Myocyte (in vitro differentiated cells): Measurements from ENCODE around the gene GTF2H2C_2.
"Not testable (repeated sequence)": the region's sequence is repeated elsewhere in the genome, so short reads cannot be mapped to it uniquely, and the experiment has no call there.

ENCODE experiments used
- DNase-seq: peaks from one replicate; pipeline ENCODE4 v3.0.0-alpha.2; 2012; ENCODE audit warnings: low read depth

The GTF2H2C_2 gene

DNA sequence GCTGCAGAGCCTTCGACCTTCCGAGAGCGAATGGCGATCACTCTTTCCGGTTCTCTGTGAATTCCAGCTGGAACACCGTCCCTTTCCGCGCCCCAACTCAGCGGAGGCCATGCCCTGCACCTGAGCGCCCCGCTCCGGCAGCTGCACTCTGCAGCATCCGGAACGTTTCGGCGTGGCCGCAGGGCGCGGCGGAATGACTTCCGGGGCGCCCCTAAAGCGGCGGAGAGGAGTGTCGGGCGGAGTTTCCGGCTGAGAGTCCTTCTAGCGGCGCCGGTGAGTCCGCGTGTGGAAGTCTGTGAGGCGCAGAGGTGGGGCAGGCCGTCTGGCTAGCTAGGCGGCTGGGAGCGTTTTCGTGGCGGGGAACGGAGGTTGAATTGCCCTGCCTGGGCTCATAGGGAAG, at the start of gene GTF2H2C_2:
GTF2H2C_2 (plus strand) TSS at position 252 of the 400 bp plus-strand sequence.
- not testable (repeated sequence) for DNase-seq

DNA sequence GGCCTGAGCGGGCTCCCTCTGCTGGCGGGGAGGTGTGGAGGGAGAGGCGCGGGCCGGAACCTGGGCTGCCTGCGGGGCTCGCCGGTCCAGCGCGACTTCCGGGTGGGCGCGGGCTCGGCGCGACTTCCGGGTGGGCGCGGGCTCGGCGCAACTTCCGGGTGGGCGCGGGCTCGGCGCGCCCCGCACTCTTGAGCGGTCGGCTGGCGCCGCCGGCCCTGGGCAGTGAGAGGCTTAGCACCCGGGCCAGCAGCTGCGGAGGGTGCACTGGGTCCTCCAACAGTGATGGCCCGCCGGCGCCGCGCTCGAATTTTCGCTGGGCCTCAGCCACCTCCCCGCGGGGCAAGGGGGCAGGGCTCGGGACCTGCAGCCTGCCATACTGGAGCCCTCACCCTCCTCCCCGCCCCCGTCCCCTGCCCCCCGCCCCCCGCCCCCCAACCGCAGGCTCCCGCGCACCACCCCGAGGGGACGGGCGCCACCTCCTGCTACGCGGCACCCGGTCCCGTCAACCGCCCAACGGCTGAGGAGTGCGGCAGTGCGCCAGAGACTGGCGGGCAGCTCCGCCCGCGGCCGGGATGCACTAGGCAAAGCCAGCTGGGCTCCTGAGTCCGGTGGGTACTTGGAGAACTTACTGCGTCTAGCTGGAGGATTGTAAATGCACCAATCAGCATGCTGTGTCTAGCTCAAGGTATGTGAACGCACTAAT, 14.0 kb upstream of the GTF2H2C_2 start:
- not testable (repeated sequence) for DNase-seq

DNA sequence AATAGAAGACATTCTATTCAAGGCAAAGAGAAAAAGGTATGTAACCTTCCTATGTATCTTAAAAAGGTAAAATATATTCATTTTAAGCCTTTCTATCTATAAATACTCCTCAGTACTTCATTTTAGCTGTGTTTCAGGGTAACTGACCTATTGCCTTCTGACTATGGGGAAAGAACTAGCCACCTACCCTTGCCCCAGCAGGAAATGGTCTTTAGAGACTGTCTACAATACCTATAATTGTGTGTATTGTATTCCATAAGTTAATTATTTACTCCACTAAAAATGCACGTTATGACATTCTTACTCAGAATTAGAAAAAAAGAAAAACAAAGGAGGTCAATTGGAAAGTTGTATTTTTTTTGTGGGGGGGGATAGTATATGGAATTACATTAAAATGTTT, 6.2 kb downstream of the GTF2H2C_2 start:
- not testable (repeated sequence) for DNase-seq

DNA sequence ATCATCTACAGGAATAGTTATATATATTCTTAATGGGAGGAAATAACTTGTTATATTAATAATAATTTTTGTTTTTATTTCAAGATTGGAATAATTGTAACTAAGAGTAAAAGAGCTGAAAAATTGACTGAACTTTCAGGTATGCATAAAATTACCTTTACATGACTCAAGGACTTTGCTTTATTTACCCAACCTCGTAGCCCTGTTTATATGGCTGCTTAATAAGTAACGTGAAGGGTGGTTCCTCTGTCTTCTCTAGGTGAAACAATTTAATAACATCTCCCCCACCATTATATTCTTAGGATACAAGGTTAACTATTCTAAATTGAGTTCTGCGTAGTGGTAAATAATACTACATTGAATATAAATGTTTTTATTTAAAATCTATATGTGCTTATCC, 8.0 kb downstream of the GTF2H2C_2 start:
- DNase-seq = not testable (repeated sequence)

DNA sequence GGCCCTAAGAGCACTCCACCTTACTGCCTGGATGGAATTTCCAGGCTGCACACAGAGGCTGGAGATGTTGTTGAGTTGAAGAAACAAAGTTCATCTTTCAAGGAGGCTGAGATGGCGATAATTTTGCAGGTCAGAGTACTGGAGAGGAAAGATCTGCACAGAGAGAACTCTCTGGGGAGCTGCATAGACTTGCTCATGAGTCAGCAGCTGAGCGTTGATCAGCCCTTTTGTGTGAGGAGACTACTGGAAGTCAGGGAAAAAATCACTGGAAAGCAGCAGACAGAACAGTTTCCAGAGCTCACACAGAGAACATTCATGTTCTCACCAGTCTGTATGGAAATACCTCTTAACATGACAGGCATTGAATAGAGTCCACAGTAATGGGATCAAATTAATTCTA, 23.4 kb downstream of the GTF2H2C_2 start:
- not testable (repeated sequence) for DNase-seq

DNA sequence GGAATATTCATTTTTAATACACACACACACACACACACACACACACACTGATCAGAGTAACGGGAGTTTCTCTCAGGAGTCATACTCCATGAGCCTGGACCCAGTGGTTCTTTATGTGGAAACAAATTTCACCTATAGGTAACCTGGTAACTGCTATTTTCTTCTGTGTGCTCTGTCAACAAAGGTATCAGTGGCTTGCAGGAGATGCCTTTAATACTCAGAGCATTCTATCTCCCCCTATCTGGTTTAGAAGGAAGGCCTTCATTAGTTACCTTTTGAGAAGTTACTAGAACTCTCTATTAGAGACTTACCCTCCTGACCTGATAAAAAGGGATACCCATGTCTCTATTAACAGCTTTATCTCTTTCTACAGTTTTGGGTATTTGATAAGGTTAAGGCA, 34.4 kb downstream of the GTF2H2C_2 start:
- not testable (repeated sequence) for DNase-seq

DNA sequence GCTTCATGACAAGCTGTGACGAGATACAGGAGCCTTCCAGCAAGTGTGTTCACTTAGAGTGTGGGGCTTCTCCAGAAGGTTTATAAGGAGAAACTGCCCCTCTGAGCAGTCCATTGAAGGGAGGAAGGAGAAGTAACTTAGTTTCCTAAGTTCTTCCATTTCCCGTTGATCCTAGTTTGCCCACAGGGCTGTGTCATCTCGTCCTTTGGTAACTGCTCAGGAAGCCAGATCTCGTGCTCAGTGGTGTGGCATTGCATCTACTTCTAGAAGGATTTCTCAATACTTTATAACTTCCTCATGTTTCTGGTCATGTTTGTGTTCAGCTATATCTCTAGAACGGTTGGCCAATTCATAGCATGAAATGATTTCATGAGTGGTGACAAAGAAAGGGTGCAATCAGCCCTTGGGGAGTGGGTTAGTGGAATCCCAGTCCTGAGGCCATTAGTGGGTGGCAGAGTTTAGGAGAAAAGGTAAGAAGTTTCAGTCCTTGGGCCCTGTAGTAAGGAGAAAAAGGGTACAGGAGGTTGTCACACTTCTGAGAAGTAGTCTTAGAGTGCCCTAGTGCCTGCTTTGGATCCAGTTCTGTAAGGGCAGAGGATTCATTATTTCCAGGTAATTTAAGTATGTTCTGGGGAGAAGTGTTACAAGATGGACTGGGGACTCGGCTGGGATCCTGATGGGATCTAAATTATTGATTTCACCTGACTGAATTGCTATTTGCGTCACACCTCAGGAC, 36.2 kb downstream of the GTF2H2C_2 start:
- not testable (repeated sequence) for DNase-seq

DNA sequence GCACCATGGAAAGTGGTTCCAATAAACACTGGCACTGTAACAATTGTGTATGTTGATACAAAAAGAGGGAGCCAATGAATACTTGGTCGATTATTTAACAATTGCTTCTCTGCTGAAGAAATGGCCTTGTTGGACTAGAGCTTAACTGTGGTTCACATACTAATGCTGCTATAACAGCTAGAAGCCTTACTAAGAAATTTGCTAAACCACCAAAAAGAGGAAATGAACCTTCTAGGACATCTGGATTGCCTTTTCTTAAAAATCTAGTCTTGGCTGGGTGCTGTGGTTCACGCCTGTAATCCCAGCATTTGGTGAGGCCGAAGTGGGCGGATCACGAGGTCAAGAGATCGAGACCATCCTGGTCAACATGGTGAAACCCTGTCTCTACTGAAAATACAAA, 41.9 kb downstream of the GTF2H2C_2 start:
- DNase-seq = not testable (repeated sequence)

DNA sequence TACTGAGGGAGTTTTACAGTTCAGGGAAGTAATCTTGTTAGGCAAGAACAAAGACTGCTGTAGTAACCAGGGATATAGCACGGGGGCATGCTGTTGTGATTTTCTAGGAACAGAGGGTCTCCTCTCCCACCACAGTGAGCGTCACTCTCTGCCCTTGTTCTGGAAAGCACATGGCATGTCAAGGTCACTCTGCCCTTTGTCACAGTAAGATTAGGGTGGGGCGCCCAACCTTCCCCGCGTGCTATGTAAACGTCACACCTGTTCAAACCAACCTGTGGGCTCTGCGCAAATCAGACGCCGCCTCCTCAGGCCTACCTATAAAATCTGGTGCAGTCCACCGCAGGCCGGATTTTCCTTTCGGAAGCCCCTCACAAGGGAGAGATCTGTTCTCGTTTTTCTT, 44.0 kb downstream of the GTF2H2C_2 start:
- not testable (repeated sequence) for DNase-seq

DNA sequence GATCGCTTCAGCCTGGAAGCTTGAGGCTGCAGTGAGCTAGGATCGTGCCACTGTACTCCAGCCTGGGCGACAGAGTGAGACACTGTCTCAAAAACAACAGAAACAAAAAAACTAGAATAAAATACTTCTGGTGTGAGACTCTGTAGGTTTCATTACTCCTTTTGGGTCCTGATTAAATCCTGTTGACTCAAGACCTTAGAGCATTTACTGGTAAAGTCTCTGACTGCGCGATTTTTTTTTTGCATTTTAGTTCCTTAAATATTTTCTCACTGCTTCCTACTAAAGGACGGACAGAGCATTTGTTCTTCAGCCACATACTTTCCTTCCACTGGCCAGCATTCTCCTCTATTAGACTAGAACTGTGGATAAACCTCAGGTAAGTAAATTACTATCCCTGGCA, 46.8 kb downstream of the GTF2H2C_2 start:
- DNase-seq = not testable (repeated sequence)

DNA sequence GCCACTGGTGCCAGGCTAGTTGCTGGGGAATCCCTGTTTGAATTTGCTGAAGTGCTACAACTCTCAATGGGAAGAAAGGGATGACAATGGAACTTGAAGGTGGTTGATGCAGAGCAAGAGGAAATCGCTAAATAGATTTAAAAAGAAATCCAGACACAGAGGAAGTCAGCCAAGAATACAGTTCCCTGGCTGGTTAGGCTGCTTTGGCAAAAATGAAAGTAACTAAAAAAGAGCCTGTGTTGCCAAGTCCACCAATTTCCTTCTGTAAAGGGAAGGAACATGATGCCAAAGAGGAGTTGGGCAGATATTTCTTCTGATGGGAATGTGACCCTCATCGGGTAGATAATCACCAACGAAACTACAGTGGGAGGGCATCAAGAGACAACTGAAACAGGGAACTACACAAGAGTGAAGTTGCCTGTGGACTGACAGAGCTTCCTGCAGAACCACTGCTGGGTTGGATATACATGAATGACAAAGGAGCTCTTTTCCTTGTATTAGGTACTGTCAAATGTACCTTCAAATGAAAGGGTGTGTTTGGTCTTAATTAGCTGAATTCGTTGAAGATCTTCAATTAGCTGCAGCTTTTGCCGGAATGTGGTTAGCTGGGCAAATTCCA, 49.0 kb downstream of the GTF2H2C_2 start:
- not testable (repeated sequence) for DNase-seq

DNA sequence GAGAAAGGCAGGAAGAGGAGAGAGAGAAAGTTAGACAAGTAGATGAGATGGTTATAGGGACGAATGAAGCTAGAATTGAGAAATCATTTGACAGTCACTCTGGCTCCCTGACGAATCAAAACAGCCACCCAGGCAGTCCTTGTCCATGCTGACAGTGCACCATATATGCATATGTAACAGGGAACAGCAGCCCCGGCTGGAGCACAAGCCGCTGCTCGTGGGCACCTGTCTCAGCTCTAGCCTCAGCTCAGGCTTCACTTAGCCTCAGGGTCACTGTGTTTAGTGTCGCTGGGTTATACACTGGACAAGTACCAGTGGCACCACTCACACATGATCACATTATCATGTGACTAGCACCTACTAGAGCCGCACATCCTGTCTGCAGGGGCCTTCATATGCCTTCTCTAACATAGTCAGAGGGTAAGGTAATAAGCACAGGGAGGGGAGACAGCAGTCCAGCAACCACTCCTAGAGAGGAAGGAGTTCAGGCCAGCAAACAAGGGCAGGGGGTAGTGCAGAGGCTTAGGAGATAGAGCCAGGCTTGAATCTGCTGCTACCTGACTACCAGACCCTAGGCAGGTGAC, 54.9 kb downstream of the GTF2H2C_2 start:
- not testable (repeated sequence) for DNase-seq
